Neuron (in vitro differentiated cells): Measurements from ENCODE around the gene PRSS35.

ENCODE experiments used
- H2AFZ ChIP-seq: one replicate; pipeline ENCODE4 v1.6.1; 2013; ENCODE audit warnings: low read depth, mild to moderate bottlenecking, inconsistent platforms, low read length, moderate library complexity
- H3K27me3 ChIP-seq: one replicate; pipeline ENCODE4 v1.6.1; 2013; ENCODE audit warnings: low read length; ENCODE audit not compliant: insufficient read depth
- H3K36me3 ChIP-seq: one replicate; pipeline ENCODE4 v1.6.1; 2013; ENCODE audit warnings: low read length; ENCODE audit not compliant: insufficient read depth
- H3K4me1 ChIP-seq: one replicate; pipeline ENCODE4 v1.6.1; 2013; ENCODE audit warnings: low read length; ENCODE audit not compliant: insufficient read depth
- H3K4me3 ChIP-seq: 2 replicates; pipeline ENCODE4 v1.5.1; 2013; ENCODE audit warnings: mild to moderate bottlenecking, low read length, moderate library complexity
- H3K9me3 ChIP-seq: one replicate; pipeline ENCODE4 v1.6.1; 2013; ENCODE audit warnings: low read length

Gene PRSS35

DNA sequence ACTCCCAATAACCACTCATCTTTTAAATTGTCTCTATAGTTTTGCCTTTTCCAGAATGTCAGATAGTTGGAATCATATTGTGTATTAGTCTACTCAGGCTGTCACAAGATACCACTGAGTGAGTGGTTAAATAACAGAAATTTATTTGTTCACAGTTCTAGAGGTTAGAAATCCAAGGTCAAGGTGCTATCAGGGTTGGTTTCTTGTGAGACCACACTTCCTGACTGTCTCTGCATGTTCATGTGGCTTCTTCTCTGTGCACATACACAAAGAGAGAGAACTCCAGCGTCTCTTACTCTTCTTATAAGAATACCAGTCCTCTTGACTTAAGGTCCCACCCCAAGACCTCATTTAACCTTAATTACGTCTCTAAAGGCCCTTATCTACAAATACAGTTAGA lies 23.9 kb upstream of the PRSS35 start:
- H3K9me3 ChIP-seq = no peaks in the 10 kb centered on the region
- H3K36me3 ChIP-seq = no peaks in the 10 kb centered on the region
- no peaks in the 10 kb centered on the region for H3K27me3 ChIP-seq
- peaks cover 5% of the 10 kb centered on the region for H3K4me1 ChIP-seq
- H2AFZ ChIP-seq = no peak overlapping the region
- H3K4me3 ChIP-seq = no peak overlapping the region

- Histone ChIP-seq H3K36me3 (no peaks in the 10 kb centered on the region), H3K4me1 (peaks cover 5% of the 10 kb centered on the region), H3K27me3 (no peaks in the 10 kb centered on the region), H2AFZ (no peak overlapping the region), H3K9me3 (no peaks in the 10 kb centered on the region), H3K4me3 (no peak overlapping the region)
These were observed 23.5 kb upstream of the PRSS35 start for GRCh38 chr6:83488861-83489260.

DNA sequence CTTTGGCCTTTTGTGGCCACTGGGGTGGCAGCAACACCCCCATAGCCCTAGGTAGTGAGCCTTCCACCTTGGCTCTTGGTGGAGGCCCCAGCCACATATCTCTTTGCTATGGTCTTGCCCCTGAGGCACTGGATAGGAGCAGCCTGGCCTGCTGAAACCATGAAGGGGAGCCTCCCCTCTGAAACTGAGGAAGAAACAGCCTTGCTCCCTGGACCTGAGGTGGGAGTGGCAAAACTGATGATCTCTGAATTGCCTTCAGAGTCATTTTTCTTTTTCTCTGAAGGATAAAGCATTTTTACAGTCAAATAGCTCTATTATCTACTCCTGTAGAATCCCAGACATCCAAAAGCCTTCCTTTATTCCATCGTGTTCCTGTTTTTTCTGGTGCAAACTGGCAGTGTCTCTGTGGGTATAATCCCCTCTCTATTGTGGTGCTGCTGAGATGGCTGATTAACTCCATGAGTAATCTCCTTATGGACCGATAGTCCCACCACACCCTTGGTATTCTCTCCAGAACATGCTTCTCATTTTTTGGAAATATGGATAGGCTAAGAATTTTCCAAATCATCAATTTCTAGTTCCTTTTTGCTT lies 22.0 kb upstream of the PRSS35 start:
- H2AFZ ChIP-seq = no peak overlapping the region
- no peak overlapping the region for H3K4me3 ChIP-seq
- H3K36me3 ChIP-seq = no peaks in the 10 kb centered on the region
- H3K27me3 ChIP-seq = no peaks in the 10 kb centered on the region
- H3K9me3 ChIP-seq = no peaks in the 10 kb centered on the region
- peaks cover 5% of the 10 kb centered on the region for H3K4me1 ChIP-seq

GRCh38 chr6:83505356-83505755 lies 7.0 kb upstream of the PRSS35 start:
- Histone ChIP-seq H3K4me1 (no peaks in the 10 kb centered on the region), H3K27me3 (no peaks in the 10 kb centered on the region), H3K9me3 (no peaks in the 10 kb centered on the region), H2AFZ (no peak overlapping the region), H3K36me3 (no peaks in the 10 kb centered on the region), H3K4me3 (no peak overlapping the region)

- Histone ChIP-seq H3K9me3 (no peaks in the 10 kb centered on the region), H3K4me3 (no peak overlapping the region), H3K4me1 (peaks cover 20% of the 10 kb centered on the region), H3K36me3 (no peaks in the 10 kb centered on the region), H2AFZ (no peak overlapping the region), H3K27me3 (no peaks in the 10 kb centered on the region)
These were observed 2.9 kb upstream of the PRSS35 start for GRCh38 chr6:83509441-83509840.

- H3K9me3 ChIP-seq = no peaks in the 10 kb centered on the region
- H3K4me1 ChIP-seq = peaks cover 20% of the 10 kb centered on the region
- H3K4me3 ChIP-seq = no peak overlapping the region
- no peaks in the 10 kb centered on the region for H3K36me3 ChIP-seq
- no peak overlapping the region for H2AFZ ChIP-seq
- no peaks in the 10 kb centered on the region for H3K27me3 ChIP-seq
These were observed 1.5 kb upstream of the PRSS35 start for GRCh38 chr6:83510791-83511190.

GRCh38 chr6:83511266-83511665 lies 1.1 kb upstream of the PRSS35 start:
- H3K27me3 ChIP-seq = no peaks in the 10 kb centered on the region
- H3K4me3 ChIP-seq = no peak overlapping the region
- H3K36me3 ChIP-seq = no peaks in the 10 kb centered on the region
- H3K4me1 ChIP-seq = peaks cover 20% of the 10 kb centered on the region
- H2AFZ ChIP-seq = no peak overlapping the region
- H3K9me3 ChIP-seq = no peaks in the 10 kb centered on the region

DNA sequence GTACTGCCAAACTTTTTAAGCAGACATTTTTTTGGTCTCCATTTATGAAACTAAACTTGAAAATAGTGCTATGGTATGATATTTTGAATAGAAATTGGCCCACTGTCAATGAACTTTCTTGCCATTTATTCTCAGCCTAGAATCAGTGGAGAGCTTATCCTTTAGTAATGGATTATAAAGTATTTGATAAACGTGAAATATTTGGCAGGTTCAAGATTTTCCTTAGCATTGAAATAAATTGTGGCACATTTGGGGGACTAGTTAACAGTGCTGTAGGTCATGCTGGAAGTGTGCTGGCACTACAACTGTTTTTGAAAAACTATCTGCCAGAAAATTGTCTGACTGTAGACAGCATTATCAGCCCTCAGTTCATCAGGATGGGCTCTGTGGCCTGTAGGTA lies 2.1 kb downstream of the PRSS35 start:
- H3K4me1 ChIP-seq = peaks cover 20% of the 10 kb centered on the region
- H2AFZ ChIP-seq = no peak overlapping the region
- no peaks in the 10 kb centered on the region for H3K36me3 ChIP-seq
- H3K9me3 ChIP-seq = no peaks in the 10 kb centered on the region
- H3K4me3 ChIP-seq = no peak overlapping the region
- H3K27me3 ChIP-seq = no peaks in the 10 kb centered on the region

DNA sequence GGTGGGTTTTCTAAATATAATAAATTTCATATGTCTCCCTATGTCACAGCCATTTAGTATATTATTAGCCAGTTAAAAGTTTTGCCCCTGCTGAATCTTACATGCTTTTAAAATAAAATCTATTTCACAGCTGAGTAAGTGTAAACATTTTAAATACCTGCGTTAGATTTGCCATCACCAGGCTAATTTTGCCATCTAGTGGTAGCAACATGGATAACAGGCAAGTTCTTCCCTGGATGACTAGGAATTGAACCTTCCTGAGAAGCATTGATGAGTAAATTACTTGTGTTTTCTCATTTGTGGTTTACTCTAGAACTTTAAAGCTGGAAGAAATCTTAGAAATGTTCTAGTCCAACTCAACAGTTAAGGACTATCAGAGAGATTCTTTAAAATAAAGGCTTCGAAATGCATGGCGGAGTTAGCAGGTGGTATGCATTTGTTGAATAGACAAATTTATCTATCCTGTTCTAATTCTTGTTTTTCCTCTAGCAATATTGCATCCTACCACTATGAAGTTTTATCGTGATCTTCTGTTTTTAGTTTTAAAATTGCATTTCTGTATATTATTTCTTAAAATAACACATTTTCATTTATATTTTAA lies 2.6 kb downstream of the PRSS35 start:
- Histone ChIP-seq H3K4me1 (peaks cover 20% of the 10 kb centered on the region), H2AFZ (no peak overlapping the region), H3K27me3 (no peaks in the 10 kb centered on the region), H3K4me3 (no peak overlapping the region), H3K36me3 (no peaks in the 10 kb centered on the region), H3K9me3 (no peaks in the 10 kb centered on the region)

GRCh38 chr6:83517500-83517899 lies 5.2 kb downstream of the PRSS35 start:
- H3K36me3 ChIP-seq = no peaks in the 10 kb centered on the region
- H3K4me3 ChIP-seq = no peak overlapping the region
- no peak overlapping the region for H2AFZ ChIP-seq
- peaks cover 17% of the 10 kb centered on the region for H3K4me1 ChIP-seq
- H3K9me3 ChIP-seq = no peaks in the 10 kb centered on the region
- no peaks in the 10 kb centered on the region for H3K27me3 ChIP-seq

DNA sequence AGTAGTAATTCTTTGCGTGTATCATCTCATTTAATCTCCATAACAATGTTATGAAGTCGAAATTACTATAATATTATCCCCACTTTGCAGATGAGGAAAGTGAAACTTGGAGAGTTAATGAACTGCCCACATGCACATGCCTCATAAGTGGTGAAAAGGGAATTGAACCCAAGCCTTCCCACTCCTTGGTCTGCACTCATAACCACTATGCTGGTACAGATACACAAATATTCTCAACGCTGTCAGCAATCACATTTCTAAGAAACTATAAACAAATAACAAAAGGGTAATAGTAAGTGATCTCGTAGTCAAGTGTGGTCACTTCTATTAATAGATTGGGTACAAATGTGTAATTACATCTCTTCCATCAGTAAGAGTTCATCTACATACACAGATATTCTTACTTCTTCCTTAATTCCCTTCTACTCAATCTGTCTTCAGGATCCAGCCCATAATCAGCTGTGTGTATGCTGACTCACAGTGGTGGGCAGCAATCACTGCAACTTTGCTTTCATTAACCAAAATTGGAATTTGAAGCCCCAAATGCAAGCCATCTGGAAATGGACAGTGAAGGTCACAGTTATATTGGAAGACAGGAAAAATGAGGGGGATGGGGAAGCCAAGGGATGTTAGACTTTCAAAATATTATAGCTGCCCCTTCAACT lies 6.6 kb downstream of the PRSS35 start:
- H2AFZ ChIP-seq = no peak overlapping the region
- no peaks in the 10 kb centered on the region for H3K36me3 ChIP-seq
- no peaks in the 10 kb centered on the region for H3K27me3 ChIP-seq
- H3K9me3 ChIP-seq = no peaks in the 10 kb centered on the region
- H3K4me1 ChIP-seq = peaks cover 4% of the 10 kb centered on the region
- H3K4me3 ChIP-seq = no peak overlapping the region

- no peaks in the 10 kb centered on the region for H3K36me3 ChIP-seq
- no peak overlapping the region for H3K4me3 ChIP-seq
- H3K4me1 ChIP-seq = no peaks in the 10 kb centered on the region
- H3K9me3 ChIP-seq = no peaks in the 10 kb centered on the region
- no peak overlapping the region for H2AFZ ChIP-seq
- H3K27me3 ChIP-seq = no peaks in the 10 kb centered on the region
These were observed 23.8 kb downstream of the PRSS35 start for GRCh38 chr6:83536034-83536646.
